Neural cell (in vitro differentiated cells): ENCODE data around the gene XRCC3. TPM values are rescaled to one million over a fixed set of nuclear protein-coding genes. Genes with fewer than 3 reads are reported as not detected.

ENCODE experiments used
- H2AFZ ChIP-seq: fragments of 200-600, 300-800 bp; sonication (generic), shearing (Covaris generic); 2 replicates; pipeline ENCODE4 v1.6.0; 2014; ENCODE audit warnings: low read depth, mild to moderate bottlenecking, antibody characterized with exemption, low read length, moderate library complexity
- H3F3A ChIP-seq: fragments of 200-600 bp; shearing (Covaris generic); 2 replicates; pipeline ENCODE4 v1.6.1; 2016; ENCODE audit warnings: mild to moderate bottlenecking, moderate library complexity, mixed read lengths, antibody characterized with exemption, low read length; ENCODE audit not compliant: insufficient read depth, poor library complexity, severe bottlenecking
- H3K27ac ChIP-seq: fragments of 200-600, 300-800 bp; sonication (generic), shearing (Covaris generic); 2 replicates; pipeline ENCODE4 v1.5.1; 2014; ENCODE audit warnings: mild to moderate bottlenecking, low read length, moderate library complexity
- H3K27me3 ChIP-seq: fragments of 300-800, 200-600 bp; sonication (generic), shearing (Covaris generic); 2 replicates; pipeline ENCODE4 v1.6.0; 2014; ENCODE audit warnings: mild to moderate bottlenecking, low read depth, low read length, moderate library complexity; ENCODE audit not compliant: insufficient read depth
- H3K36me3 ChIP-seq: fragments of 300-800, 200-600 bp; sonication (generic), shearing (Covaris generic); 2 replicates; pipeline ENCODE4 v1.5.1; 2014; ENCODE audit warnings: mild to moderate bottlenecking, antibody characterized with exemption, low read length, moderate library complexity; ENCODE audit not compliant: insufficient read depth
- H3K4me2 ChIP-seq: fragments of 300-800, 200-600 bp; sonication (generic), shearing (Covaris generic); 2 replicates; pipeline ENCODE4 v1.6.0; 2014; ENCODE audit warnings: mild to moderate bottlenecking, low read length
- H3K4me3 ChIP-seq: fragments of 300-800, 200-600 bp; sonication (generic), shearing (Covaris generic); 2 replicates; pipeline ENCODE4 v1.5.1; 2014; ENCODE audit warnings: mild to moderate bottlenecking, low read length, moderate library complexity
- H3K79me2 ChIP-seq: fragments of 200-600 bp; shearing (Covaris generic); replicated peaks from 2 replicates; pipeline ENCODE4 v1.6.0; 2014; ENCODE audit warnings: mild to moderate bottlenecking, low read length, moderate library complexity; ENCODE audit not compliant: insufficient read depth
- H3K9ac ChIP-seq: fragments of 300-800, 200-600 bp; sonication (generic), shearing (Covaris generic); 2 replicates; pipeline ENCODE4 v1.6.1; 2016; ENCODE audit warnings: mild to moderate bottlenecking, low read length, mixed read lengths
- H3K9me2 ChIP-seq: fragments of 200-600 bp; shearing (Covaris generic); 2 replicates; pipeline ENCODE4 v1.6.1; 2016; ENCODE audit warnings: mild to moderate bottlenecking, low read length, mixed read lengths; ENCODE audit not compliant: insufficient read depth
- H3K9me3 ChIP-seq: fragments of 200-600, 300-800 bp; sonication (generic), shearing (Covaris generic); 2 replicates; pipeline ENCODE4 v1.6.1; 2016; ENCODE audit warnings: mild to moderate bottlenecking, mixed run types, low read length, moderate library complexity, mixed read lengths
- H4K20me1 ChIP-seq: fragments of 200-600 bp; shearing (Covaris generic); 2 replicates; pipeline ENCODE4 v1.6.1; 2016; ENCODE audit warnings: mild to moderate bottlenecking, mixed run types; ENCODE audit not compliant: insufficient read depth
- CTCF ChIP-seq: fragments of 450-650 bp; IDR thresholded peaks from 2 replicates; pipeline ENCODE4 v1.5.1; 2014; ENCODE audit warnings: antibody characterized with exemption, mild to moderate bottlenecking, moderate library complexity; ENCODE audit not compliant: poor library complexity, severe bottlenecking
- EP300 ChIP-seq: fragments of 450-650 bp; conservative IDR thresholded peaks from 2 replicates; pipeline ENCODE4 v1.6.1; 2014; ENCODE audit warnings: antibody characterized with exemption, mild to moderate bottlenecking, moderate library complexity; ENCODE audit not compliant: poor library complexity, severe bottlenecking
- EZH2 ChIP-seq: fragments of 200-600, 300-800 bp; shearing (Covaris generic), sonication (generic); IDR thresholded peaks from 2 replicates; pipeline ENCODE4 v1.6.1; 2014; ENCODE audit warnings: antibody characterized with exemption, low read length, borderline replicate concordance, mild to moderate bottlenecking; ENCODE audit not compliant: insufficient read depth, poor library complexity, severe bottlenecking
- MXI1 ChIP-seq: fragments of 450-650 bp; conservative IDR thresholded peaks from 2 replicates; pipeline ENCODE4 v1.6.1; 2014; ENCODE audit warnings: antibody characterized with exemption, mild to moderate bottlenecking; ENCODE audit not compliant: poor library complexity, severe bottlenecking
- POLR2AphosphoS5 ChIP-seq: IDR thresholded peaks from 2 replicates; pipeline ENCODE4 v1.6.1; 2012
- RAD21 ChIP-seq: fragments of 450-650 bp; conservative IDR thresholded peaks from 2 replicates; pipeline ENCODE4 v1.6.1; 2014; ENCODE audit warnings: antibody characterized with exemption, mild to moderate bottlenecking, moderate library complexity
- REST ChIP-seq: IDR thresholded peaks from 2 replicates; pipeline ENCODE4 v1.6.1; 2012; ENCODE audit warnings: borderline replicate concordance
- SMC3 ChIP-seq: fragments of 450-650 bp; conservative IDR thresholded peaks from 2 replicates; pipeline ENCODE4 v1.6.1; 2014; ENCODE audit warnings: antibody characterized with exemption, mild to moderate bottlenecking, moderate library complexity; ENCODE audit not compliant: poor library complexity
- TAF1 ChIP-seq: IDR thresholded peaks from 2 replicates; pipeline ENCODE4 v1.6.1; 2012; ENCODE audit warnings: low read depth
- polyA plus RNA-seq: library from polyadenylated mRNA; depleted of rRNA; stranded (reverse); fragments of >200 nt; gene quantifications from 2 replicates; pipeline ENCODE4 v1.2.3, GENCODE V29; 2014

XRCC3 gene
- polyA plus RNA-seq, 1 donor from 2014 or later, result 14.6 TPM

GRCh38 chr14:103697603-103698379 is 17.5 kb downstream of the XRCC3 start:
- no peak overlapping the region for H3K4me2 ChIP-seq
- no peaks in the 10 kb centered on the region for H3K9me3 ChIP-seq
- no peak overlapping the region for H3K27ac ChIP-seq
- no peaks in the 10 kb centered on the region for H3K27me3 ChIP-seq
- H3K4me3 ChIP-seq, result no peak overlapping the region
- no peaks in the 10 kb centered on the region for H3K9me2 ChIP-seq
- H4K20me1 ChIP-seq, result no peaks in the 10 kb centered on the region
- no peak for TF ChIP-seq TAF1
- no peak for TF ChIP-seq CTCF
- no peak for TF ChIP-seq POLR2AphosphoS5
- TF ChIP-seq EP300, result no peak
- TF ChIP-seq EZH2, result no peak
- no peak for TF ChIP-seq MXI1
- no peak for TF ChIP-seq REST
- TF ChIP-seq RAD21, result no peak
- TF ChIP-seq SMC3, result no peak
- peaks cover 3% of the 10 kb centered on the region for H3K79me2 ChIP-seq
- H3K36me3 ChIP-seq, result peaks cover 7% of the 10 kb centered on the region
- H3F3A ChIP-seq, result no peaks in the 10 kb centered on the region
- H2AFZ ChIP-seq, result no peak overlapping the region
- H3K9ac ChIP-seq, result no peak overlapping the region

GRCh38 chr14:103697206-103697602 is 18.0 kb downstream of the XRCC3 start:
- Histone ChIP-seq H3K4me3 (no peak overlapping the region), H3K27me3 (no peaks in the 10 kb centered on the region), H3K9me3 (no peaks in the 10 kb centered on the region), H3K36me3 (peaks cover 7% of the 10 kb centered on the region), H3K79me2 (peaks cover 3% of the 10 kb centered on the region), H3K9ac (no peak overlapping the region), H2AFZ (no peak overlapping the region), H3K27ac (no peak overlapping the region), H3K9me2 (no peaks in the 10 kb centered on the region), H4K20me1 (peaks cover 3% of the 10 kb centered on the region), H3K4me2 (no peak overlapping the region), H3F3A (no peaks in the 10 kb centered on the region)
- TF ChIP-seq POLR2AphosphoS5, result no peak
- no peak for TF ChIP-seq EP300
- no peak for TF ChIP-seq REST
- TF ChIP-seq SMC3, result no peak
- TF ChIP-seq EZH2, result no peak
- TF ChIP-seq RAD21, result no peak
- TF ChIP-seq MXI1, result no peak
- TF ChIP-seq CTCF, result no peak
- no peak for TF ChIP-seq TAF1
